Astrocyte (in vitro differentiated cells and primary cell): ENCODE data around the gene NXPE3.

Source experiments
- CTCF ChIP-seq: IDR thresholded peaks from 2 replicates; pipeline ENCODE4 v1.5.1; 2011; ENCODE audit warnings: low read depth, mild to moderate bottlenecking, inconsistent platforms, low read length, moderate library complexity; ENCODE audit not compliant: insufficient read depth
- EZH2 ChIP-seq: IDR thresholded peaks from 2 replicates; pipeline ENCODE4 v1.6.1; 2012; ENCODE audit warnings: mild to moderate bottlenecking, low read length, inconsistent platforms; ENCODE audit not compliant: insufficient read depth

- TF ChIP-seq CTCF = no peak
- no peak for TF ChIP-seq EZH2
Measured at GRCh38 chr3:101829437-101829830, 50.4 kb downstream of the NXPE3 start.
